ENCODE results near the gene OR4D10.

DNA sequence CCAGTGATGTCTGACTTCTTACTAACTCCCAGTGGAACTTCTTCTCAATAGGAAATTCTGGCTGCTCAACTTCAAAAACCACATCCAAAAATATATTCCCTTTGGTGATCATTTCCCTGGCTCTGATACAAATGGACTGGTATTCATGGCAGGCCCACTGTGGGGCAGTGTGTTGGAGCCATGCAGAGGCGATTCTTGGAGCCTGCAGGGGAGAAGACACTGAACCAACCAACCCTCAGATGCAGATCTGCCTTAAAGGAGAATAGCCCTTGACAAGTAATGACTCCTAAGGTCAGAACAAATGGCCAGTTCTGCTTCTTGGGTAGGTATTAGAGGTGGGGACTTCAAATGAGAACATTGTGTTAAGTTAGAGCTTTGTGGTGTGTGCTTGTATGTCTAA, 50.4 kb downstream of the OR4D10 start:
- TF ChIP-seq, protein P1, sequence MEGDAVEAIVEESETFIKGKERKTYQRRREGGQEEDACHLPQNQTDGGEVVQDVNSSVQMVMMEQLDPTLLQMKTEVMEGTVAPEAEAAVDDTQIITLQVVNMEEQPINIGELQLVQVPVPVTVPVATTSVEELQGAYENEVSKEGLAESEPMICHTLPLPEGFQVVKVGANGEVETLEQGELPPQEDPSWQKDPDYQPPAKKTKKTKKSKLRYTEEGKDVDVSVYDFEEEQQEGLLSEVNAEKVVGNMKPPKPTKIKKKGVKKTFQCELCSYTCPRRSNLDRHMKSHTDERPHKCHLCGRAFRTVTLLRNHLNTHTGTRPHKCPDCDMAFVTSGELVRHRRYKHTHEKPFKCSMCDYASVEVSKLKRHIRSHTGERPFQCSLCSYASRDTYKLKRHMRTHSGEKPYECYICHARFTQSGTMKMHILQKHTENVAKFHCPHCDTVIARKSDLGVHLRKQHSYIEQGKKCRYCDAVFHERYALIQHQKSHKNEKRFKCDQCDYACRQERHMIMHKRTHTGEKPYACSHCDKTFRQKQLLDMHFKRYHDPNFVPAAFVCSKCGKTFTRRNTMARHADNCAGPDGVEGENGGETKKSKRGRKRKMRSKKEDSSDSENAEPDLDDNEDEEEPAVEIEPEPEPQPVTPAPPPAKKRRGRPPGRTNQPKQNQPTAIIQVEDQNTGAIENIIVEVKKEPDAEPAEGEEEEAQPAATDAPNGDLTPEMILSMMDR (IDR thresholded peaks at IDR 0.05), result no peak
- no peak for TF ChIP-seq POLR2A (IDR thresholded peaks at IDR 0.05)
